ENCODE results near the gene ANXA6.

Gene ANXA6

DNA sequence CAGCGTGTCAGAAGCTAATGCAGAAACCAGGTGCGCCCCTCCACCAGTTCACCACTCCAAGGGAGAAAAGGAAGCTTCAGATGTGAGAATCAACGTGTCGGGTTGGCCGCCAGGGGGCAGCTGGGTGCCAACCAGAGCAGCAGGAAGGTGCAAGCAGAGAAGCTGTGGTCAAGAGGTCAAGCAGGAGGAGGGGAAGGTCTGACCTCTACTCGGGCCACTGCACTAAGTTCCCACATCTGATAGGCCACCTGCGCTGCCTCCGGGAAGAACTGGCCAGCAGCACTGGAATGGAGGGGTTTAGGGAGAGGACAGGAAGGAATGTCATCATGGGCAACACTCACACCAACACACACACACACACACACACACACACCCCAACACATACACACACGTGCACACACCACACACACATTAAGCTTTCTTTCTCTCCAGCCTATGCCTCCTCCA, 31.4 kb downstream of the ANXA6 start:
- DNase-seq = peak; percentile 48

DNA sequence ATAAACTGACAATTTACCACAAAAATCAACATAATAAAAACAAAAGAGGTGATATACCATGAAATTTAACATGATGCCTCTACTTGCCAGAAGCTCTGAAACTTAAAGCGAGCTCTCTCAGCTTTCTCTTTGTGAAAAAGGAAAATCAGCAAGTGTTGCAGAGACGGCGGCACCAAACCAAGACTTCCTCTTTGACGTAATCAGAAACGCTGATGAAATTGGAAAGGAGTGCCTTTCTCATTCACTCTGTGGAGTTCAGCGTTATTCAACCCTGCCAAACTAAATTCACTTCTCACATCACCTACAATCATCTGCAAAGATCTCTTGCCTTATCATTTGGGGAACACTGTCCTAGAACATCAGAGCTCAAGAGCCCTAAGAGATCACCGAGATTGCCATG, 32.2 kb downstream of the ANXA6 start:
- DNase-seq = no peak

DNA sequence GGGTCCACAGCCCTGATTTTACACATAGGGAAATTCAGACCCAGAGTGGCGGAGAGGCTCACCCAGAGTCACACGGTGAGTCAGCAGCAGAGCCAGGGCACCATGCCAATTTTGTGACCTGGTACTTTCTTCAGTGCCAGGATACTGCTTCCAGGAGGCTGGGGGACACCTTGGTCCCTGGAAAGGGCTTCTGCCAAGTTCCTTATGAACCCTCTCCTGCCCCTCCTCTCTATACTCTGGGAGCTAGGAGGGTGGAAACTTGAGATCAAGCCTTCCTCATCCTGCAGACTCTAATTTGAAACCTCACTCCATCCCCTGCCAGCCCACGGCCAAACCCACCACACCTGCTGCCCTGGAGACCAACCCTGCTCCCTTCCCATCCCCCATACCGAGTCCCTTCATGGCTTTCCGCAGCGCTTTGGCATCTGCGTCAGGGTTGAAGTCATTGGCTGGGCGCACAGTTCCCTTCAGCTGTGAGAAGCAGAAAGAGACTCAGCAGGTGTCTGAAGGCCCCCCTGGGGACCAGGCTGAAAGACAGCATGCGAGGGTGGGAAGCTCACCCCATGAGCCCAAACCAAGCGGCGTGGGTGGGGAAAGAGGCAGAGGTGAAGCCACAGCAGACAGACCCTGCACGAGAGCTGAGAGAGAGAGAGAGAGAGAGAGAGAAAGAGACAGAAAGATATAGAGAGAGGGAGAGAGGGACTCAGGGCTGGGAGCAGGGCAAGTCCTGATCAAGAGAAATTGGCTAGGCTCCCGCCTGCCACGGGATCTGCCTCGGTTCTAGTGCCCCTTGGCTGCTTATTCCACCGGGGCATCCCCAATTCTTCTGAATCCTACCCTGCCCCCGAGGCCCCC, 33.5 kb downstream of the ANXA6 start:
- no peak for DNase-seq

DNA sequence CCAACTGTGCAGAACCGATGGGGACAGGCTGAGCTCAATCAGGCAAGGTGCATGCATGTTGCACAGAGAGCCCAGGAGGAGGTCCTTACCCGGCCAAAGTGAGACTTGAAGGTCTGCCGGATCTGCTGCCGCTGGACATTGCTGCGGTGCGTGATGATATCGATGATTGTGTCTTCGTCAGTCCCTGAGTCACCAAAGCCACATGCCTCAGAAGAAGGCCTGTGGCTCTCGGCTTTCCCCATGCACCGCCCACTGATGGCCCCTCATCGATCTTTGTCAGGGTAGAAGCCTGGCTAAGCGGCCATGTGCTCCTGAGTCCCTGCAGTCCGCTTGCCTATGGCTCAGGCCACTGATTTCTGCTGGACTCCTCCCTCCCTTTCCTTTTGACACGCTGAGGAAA, 34.8 kb downstream of the ANXA6 start:
- DNase-seq = no peak

DNA sequence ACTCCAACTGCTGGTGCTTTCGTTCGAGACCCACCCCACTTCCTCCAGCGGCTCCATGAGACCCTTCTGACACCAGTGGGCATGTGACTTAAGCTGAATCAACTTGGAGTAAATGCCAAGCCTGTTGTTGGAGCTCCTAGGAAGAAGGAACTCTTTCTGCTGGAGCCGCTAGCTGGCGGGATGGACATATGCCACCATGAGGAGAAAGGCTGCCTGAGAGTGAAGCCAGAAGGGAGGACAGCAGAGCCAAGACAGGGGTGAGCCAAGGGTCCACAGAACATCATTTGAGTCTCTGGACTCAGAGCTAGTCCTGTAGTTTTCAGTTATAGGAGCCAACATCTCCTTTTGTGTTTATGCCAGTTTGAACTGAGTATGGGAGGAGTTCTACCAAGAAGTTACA, 35.9 kb downstream of the ANXA6 start:
- no peak for DNase-seq

DNA sequence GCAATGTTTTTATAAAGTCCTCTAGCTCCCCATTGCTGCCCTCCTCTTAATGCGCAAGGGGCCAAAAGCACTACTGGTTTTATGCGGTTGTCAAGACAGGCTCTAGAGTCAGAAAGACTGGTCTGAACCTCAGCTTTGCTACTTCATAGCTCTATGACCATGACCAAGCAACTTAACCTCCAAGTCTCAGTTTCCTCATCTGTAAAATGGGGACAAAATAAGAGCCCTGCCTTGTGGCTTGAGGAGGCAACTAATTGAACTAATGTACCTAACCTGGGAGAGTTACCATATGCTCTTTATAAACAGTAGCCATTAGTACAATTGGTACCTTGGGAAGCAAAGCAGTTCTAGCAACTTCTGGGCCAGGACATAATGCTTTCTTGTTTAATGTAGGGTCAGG, 36.5 kb downstream of the ANXA6 start:
- no peak for DNase-seq

DNA sequence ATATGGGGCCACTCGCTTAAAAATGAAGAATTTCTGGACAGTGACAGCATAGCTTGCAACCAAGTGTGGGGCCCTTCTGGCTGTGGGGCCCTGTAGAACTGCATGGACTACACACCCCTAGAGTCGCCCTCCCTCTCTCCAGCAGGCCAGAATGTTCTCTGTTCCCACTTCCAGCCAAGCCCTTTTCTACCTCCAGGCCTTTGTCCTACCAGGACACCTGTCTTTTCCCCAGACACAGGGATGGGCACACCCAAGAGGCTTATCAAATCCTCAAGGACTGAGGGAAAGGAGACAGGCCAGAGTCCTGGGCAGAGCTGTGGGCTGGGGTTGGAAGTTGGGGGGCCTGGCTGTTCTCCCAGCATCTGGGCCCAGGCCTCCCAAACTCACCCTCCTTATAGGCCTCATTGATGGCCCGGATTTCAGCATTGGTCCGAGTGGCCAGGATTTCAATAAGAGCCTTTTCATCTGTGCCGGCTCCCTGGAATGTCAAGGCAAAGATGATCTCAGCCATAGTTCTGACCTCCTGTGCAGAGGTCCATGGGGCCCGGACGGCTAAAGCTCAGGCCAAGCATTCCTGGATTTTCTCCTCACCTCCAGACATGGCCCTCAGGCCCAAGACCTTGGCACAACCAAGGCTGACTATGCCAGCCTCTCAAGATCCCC, 38.5 kb downstream of the ANXA6 start:
- DNase-seq = no peak

DNA sequence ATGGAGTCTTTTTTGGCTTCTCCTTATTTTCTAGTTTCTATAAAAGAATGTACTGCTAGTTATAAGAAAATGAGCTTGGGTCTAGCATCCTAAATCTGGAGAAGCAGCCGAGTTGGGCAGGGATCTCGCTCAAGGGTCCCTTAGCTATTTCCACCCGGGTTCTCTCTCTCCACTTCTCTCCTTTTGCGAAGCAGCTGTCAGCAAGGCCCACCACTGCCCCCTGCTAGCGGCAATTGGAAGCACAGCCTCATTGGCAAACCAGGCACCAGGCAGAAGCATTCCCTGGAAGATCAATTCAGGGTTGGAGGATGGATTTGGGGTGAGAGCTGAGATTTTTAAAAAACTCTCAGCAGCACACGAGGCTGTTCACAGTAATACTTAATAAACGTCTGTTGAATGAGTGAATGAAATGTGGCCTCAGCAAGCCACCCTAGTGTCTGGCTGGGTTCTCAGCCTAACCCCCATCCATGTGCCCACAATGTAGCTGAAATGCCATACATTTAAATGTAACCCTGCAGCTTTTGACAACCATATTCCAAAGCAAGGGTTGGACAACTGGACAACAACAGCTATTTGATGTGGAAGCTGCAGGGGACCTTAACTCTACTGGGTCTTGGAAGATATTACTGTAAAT, 42.2 kb downstream of the ANXA6 start:
- peak; percentile 53 for DNase-seq

DNA sequence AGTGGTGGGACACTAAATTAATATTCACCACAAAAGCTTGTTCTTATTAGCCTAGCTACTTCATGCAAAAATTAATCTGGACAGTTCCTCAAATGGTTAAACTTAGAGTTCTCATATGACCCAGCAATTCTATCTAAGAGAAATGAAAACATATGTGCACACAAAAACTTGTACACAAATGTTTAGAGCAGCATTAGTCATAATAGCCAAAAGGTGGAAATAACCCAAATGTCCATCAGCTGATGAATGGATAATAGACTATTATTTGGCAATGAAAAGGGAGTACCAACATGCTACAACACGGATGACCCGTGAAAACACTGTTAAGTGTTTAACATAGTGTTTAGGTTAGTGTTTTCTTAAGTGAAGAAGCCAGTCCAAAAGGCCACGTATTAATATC, 43.9 kb downstream of the ANXA6 start:
- no peak for DNase-seq

DNA sequence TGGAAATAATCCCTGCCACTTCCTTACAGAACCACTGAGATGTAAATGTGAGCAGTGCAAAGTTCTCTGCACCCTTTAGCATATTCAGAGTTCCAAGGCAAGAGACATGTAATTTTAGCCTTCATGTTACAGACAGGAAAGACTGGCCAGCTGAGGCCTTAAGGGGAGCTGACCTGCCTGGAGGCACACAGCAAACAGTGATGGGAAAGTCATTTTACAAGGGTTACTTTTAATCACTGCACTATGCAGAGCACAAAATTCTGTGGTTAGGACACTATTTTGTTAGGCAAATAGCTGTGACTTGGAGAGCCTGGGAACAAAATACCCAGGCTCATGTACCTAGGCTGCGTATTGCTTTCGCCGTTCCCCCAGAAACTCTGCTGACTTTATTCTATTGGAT, 46.6 kb downstream of the ANXA6 start:
- no peak for DNase-seq

DNA sequence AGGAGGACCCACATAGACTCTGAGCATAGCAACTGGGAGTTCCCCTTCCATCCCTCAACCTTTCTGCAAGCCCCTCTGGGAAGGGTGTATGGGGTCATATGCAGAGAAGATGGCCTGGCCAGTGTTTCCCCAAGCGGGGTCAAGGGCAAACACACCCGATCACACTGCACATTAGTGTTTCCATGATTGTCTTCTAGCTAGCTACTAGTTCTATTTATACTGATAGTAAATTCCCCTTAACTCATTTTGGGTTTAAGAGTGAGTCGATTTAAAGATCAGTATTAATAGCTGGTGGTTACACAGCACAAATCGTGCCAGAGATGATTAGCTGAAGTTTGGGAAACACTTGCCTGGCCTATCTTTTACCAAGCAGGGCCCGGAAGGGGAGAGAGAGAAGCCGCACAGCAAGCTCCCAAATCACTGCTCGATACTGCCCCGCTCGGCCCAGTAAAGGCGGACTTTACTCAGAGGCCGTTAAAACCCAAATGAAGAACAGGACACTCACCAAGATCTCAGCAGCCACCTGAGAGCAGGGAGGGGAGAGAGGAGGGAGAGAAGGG, 47.4 kb downstream of the ANXA6 start:
- no peak for DNase-seq

DNA sequence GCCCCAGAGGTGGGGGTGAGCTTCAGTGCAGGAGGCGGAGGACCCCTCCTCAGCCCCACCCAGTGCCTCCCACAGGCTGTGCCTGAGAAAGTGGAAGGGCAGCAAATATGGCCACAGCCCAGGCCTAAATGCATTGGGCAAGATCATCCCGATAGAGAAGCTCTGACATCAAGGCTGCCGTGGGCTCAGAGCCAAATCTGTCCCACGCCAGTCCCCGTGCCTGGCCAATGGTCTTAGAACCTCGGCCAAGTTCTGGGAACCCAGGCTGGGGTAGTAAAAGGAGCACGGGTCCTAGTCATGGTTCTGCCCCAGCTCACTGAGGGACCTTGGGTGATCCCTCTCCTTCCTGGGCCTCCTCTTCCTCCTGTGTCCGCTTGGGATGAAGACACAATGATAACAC, 49.0 kb downstream of the ANXA6 start:
- DNase-seq = no peak

DNA sequence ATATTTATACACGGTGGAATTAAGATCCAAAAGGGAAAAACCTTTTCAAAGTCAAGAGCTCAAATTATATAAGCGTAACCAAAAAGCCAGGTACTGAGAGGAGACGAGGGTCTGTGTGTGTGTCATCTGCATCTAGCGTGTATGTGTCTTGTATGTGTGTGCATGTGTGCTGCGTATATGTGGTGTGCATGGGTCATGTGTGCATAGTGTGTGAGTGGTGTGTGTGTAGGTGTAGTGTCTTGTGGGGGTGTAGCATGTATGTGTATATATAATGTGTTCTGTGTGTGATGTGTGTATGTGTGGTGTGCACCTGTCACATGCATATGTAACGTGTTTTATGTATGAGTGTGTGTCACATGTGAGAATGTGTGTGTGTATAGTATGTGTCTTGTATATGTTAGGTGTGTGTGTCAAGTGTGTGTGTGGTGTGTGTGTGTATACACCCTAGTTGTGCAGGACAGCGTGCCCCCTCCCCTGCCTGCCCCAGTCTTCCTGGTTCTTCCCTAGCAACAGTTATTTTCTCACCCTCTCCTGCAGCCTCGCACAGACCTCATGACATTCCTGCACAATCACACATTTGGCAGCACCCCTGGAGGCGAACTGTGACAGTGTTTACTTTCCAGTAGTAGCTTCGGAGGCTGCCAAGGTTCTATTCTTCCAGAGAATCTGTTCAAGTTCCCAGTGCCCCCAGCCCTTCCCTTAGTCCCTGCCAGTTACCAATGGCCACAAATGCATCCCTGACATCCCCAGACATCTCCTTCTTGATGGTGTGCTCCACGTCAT, 49.6 kb downstream of the ANXA6 start:
- DNase-seq = no peak

DNA sequence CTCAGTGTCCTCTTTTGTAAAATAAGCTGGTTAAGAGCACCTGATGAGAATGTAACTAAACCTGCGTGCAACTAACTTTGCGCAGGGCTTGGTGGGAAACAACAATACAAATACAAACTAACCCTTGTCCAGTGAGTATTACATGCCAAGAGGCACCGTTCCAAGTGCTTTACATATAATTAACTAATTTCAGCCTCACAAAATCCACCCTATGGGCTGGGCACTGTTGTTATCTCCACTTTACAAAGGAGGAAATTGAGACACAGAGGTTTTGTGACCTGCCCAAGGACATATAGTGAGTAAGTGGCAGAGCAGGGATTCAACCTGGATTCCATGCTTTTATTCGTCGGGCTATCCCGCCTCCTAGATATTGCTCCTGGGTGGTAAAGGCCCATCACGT, 50.5 kb downstream of the ANXA6 start:
- no peak for DNase-seq

DNA sequence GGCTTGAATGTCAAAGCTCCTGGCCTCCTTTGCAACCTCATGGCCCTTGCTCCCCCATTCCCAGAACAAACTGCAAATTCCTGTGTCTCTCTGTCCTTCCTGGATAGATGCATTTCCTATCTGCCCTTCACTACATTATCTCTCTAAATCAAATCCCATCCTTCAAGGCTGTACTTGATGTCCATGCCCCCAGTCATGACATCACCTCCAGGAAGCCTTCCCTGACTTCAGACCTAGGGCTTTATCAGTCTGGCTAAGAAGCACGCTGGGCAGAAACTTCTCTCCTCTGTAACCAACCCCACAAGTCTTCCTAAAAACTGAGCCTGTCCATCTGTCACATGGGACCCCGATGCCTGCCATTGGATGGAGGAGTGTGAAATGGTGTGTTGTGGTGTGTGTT, 51.1 kb downstream of the ANXA6 start:
- DNase-seq = no peak

DNA sequence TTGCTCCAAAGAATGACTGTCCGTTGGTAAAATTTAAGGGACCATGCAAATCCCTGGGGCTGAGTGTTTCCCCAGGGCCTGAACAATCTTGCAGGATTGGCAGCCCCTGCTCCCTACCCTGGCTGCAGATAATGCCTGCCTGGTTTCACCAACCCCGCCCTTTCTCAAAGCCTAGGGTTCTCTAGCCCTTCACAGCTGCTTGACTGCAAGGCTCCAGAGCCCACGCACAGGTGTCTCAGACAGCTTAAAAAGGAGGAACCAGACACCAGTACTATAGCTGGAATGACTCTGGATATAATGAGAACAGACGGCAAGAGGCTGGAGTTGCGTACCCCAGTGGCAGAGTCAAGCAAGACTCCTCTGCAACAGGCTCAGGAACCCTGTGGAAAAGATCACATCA, 51.5 kb downstream of the ANXA6 start:
- no peak for DNase-seq

DNA sequence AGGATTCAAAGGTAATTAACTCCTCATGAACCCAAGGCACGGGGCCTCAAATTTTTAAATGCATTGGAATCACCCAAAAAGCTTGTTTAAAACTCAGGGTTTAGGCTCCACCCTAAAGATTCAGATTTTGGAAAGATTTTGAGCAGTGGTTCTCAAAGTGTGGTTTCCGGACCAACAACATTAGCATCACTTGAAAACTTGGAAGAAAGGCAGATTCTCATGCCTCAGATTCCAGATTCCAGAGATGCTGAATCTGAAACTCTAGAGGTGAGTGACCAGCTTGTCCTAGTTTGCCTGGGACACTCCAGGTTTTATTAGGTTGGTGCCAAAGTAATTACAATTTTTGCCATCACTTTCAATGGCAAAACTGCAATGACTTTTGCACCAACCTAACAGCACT, 52.0 kb downstream of the ANXA6 start:
- DNase-seq = no peak

DNA sequence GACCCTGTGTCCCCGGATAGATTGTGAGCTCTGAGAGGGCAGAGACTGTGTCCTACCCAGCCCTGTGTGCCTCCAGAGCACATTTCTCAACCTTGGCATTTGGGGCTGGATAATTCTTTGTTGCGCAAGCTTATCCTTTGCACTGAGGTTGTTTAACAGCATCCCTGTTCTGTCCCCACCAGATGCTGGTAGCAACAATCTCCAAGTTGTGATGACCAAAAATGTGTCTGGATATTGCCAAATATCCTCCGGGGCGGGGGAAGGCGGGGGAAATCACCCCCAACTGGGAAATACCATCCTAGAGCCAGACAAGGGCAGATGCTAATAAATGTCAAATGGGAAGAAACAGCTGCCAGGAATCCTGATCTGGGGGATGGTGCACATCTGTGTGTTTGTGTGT, 52.8 kb downstream of the ANXA6 start:
- DNase-seq = no peak

DNA sequence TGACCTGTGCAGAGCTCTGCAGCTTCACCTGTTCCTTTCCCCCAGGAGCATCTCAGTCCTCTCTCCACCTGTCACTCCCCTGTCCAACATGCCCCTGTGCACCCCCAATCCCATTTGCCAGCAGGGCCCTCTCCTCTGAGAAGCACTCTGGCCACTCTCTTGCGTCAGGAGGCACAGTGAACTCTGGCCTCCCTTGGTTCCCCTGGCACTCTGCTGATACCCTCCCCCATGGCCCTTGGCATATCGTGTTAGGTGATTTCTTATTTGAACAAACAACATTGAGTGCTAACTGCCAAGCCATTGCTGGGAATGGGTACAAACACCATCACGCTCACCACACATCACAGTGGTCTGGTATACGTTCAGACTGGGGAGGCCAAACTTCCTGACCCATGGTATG, 55.8 kb downstream of the ANXA6 start:
- DNase-seq = no peak

DNA sequence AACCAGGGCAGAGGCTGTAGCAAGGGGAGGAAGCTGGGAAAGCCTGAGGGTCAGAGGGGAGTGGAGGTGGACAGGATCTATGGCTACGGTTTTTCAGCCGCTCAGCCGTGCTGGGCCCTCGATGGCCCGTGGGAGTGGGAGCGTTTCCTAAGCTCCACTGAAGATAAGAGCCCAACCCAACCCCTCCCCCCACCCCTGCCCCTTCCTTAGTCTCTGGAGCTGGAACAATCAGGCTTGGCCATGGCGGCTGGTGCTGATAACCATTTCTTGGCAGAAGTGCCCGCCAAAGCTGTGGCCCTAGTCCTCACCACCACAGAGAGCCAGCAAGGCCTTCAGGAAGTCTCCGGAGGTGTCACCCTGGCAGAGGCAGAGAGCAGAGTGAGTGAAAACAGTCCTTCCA, 56.4 kb downstream of the ANXA6 start:
- DNase-seq = no peak

DNA sequence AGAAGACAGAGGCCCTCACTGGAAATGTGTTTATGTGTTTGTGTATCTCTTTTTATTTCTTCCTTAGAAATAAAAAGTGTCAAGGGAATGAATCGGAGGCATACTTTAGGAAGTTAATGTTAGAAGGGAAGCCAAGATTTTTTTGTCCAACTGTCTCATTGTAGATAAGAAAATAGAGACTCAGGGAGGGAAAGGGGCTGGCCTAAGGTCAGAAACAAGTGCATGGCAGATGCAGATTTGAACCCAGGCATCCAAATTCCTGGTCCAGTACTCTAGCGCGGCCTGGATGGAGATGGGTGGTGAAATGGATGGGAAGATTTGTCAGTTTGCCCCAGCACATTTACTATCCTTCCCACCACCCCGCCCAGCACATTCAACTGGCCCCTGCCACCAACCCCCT, 56.9 kb downstream of the ANXA6 start:
- DNase-seq = no peak

DNA sequence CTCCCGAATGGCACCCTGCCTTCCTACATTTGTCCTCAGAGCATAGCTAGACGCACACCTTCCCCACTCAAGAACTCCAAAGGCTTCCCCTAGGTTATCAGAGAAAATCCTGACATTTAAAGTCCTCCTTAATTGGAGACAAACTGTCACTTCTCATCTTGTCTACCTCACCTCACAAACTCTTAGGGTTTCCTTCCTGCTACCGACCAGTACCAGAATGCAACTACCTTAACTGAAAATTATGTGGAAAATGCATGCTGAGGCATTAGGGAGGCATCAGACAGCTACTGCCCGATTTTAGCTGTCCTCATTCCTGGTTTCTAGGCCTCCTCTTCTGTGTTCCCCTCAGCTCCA, 58.8 kb downstream of the ANXA6 start:
- DNase-seq = no peak
